SK-N-SH (cell line): ENCODE data around the gene TGM3. TPM values are rescaled to one million over a fixed set of nuclear protein-coding genes. Genes with fewer than 3 reads are reported as not detected.

Source experiments
- CTCF ChIA-PET: fragments of 300-600, 350-600 bp; formaldehyde crosslinking; extraction: SDS; loops from one replicate; lab custom pipeline; 2021; lab: Yijun Ruan, JAX
- POLR2A ChIA-PET: fragments of 350-600 bp; sonication (Branson Sonifier 250); formaldehyde crosslinking; extraction: SDS; loops from one replicate; lab custom pipeline; 2020; ENCODE audit warnings: antibody characterized with exemption, inconsistent platforms; lab: Yijun Ruan, JAX
- DNase-seq: peaks from one replicate; pipeline ENCODE4 v3.0.0; 2012
- H2AFZ ChIP-seq: fragments of 200-600 bp; sonication (generic); 2 replicates; pipeline ENCODE4 v1.8.1; 2016; ENCODE audit warnings: antibody characterized with exemption, mild to moderate bottlenecking, low read depth
- H3F3A ChIP-seq: fragments of 200-600 bp; sonication (generic); replicated peaks from 2 replicates; pipeline ENCODE3; 2016; ENCODE audit warnings: antibody characterized with exemption, mild to moderate bottlenecking; ENCODE audit not compliant: insufficient read depth
- H3K27ac ChIP-seq, 2 experiments: fragments of 200-500 bp in 1 of 2; fragments of 200-600 bp in 1 of 2; sonication (Bioruptor generic) in 1 of 2; sonication (generic), shearing (Covaris generic) in 1 of 2; 2 replicates each; pipeline versions ENCODE4 v1.5.1 to v1.6.1; 2014 to 2016; ENCODE audit warnings: low read depth in 2 of 2, inconsistent platforms in 1 of 2, low read length in 1 of 2, mild to moderate bottlenecking in 1 of 2, mixed read lengths in 1 of 2
- H3K27me3 ChIP-seq: fragments of 200-600 bp; sonication (generic), shearing (Covaris generic); 2 replicates; pipeline ENCODE4 v1.6.1; 2016; ENCODE audit warnings: mixed run types; ENCODE audit not compliant: insufficient read depth
- H3K36me3 ChIP-seq, 2 experiments: fragments of 200-500 bp in 1 of 2; fragments of 200-600 bp in 1 of 2; sonication (Bioruptor generic) in 1 of 2; sonication (generic) in 1 of 2; replicated peaks in 1 of 2; 2 replicates each; pipeline versions ENCODE3 to v1.5.1; 2014 to 2016; ENCODE audit warnings: low read length in 1 of 2, mild to moderate bottlenecking in 1 of 2; ENCODE audit not compliant: insufficient read depth in 2 of 2, control insufficient read depth in 1 of 2
- H3K4me1 ChIP-seq, 2 experiments: fragments of 200-500 bp in 1 of 2; fragments of 200-600 bp in 1 of 2; sonication (Bioruptor generic) in 1 of 2; sonication (generic), shearing (Covaris generic) in 1 of 2; 2 replicates each; pipeline versions ENCODE4 v1.5.1 to v1.6.1; 2014 to 2016; ENCODE audit warnings: low read depth in 1 of 2, low read length in 1 of 2, mixed run types in 1 of 2; ENCODE audit not compliant: insufficient read depth in 2 of 2, control insufficient read depth in 1 of 2
- H3K4me2 ChIP-seq: fragments of 200-600 bp; sonication (generic), shearing (Covaris generic); 2 replicates; pipeline ENCODE4 v1.6.1; 2017; ENCODE audit warnings: mixed run types
- H3K4me3 ChIP-seq, 2 experiments: fragments of 200-500 bp in 1 of 2; fragments of 200-600 bp in 1 of 2; sonication (Bioruptor generic) in 1 of 2; sonication (generic), shearing (Covaris generic) in 1 of 2; 2 replicates each; pipeline versions ENCODE4 v1.5.1 to v1.8.1; 2014 to 2016; ENCODE audit warnings: low read depth in 2 of 2, inconsistent platforms in 1 of 2, low read length in 1 of 2, mild to moderate bottlenecking in 1 of 2, mixed read lengths in 1 of 2, moderate library complexity in 1 of 2
- H3K79me2 ChIP-seq: fragments of 200-600 bp; sonication (generic); 2 replicates; pipeline ENCODE4 v1.8.1; 2017; ENCODE audit warnings: mild to moderate bottlenecking; ENCODE audit not compliant: insufficient read depth
- H3K9ac ChIP-seq: fragments of 200-600 bp; sonication (generic); 2 replicates; pipeline ENCODE4 v1.6.1; 2017; ENCODE audit warnings: mixed run types
- H3K9me2 ChIP-seq: fragments of 200-600 bp; sonication (generic); 2 replicates; pipeline ENCODE4 v1.6.1; 2017; ENCODE audit warnings: mixed run types
- H3K9me3 ChIP-seq: fragments of 200-600 bp; sonication (generic); 2 replicates; pipeline ENCODE4 v1.6.1; 2017; ENCODE audit warnings: mixed run types, mild to moderate bottlenecking, moderate library complexity
- H4K20me1 ChIP-seq: fragments of 200-600 bp; sonication (generic); 2 replicates; pipeline ENCODE4 v1.6.1; 2017; ENCODE audit warnings: mild to moderate bottlenecking, mixed run types; ENCODE audit not compliant: insufficient read depth
- EP300 ChIP-seq, 2 experiments: IDR thresholded peaks; 2 replicates each; pipeline versions ENCODE4 v1.4.0 to v1.6.1; 2012; ENCODE audit warnings: borderline replicate concordance in 1 of 2, low read depth in 1 of 2, low read length in 1 of 2
- FOSL2 ChIP-seq: IDR thresholded peaks from 2 replicates; pipeline ENCODE4 v1.4.0; 2012; ENCODE audit warnings: low read depth, mild to moderate bottlenecking, moderate library complexity, borderline replicate concordance
- FOXJ3 ChIP-seq: sonication (generic); formaldehyde crosslinking; IDR thresholded peaks from 2 replicates; pipeline ENCODE4 v1.5.1; 2020; ENCODE audit warnings: mild to moderate bottlenecking, missing genetic modification reagents
- GATA2 ChIP-seq: sonication (generic); formaldehyde crosslinking; IDR thresholded peaks from 2 replicates; pipeline ENCODE4 v1.5.0; 2020; ENCODE audit warnings: mild to moderate bottlenecking, missing genetic modification reagents
- MEF2A ChIP-seq: IDR thresholded peaks from 2 replicates; pipeline ENCODE4 v1.4.0; 2012; ENCODE audit warnings: low read depth, borderline replicate concordance
- NRF1 ChIP-seq: IDR thresholded peaks from 2 replicates; pipeline ENCODE4 v1.6.1; 2012; ENCODE audit warnings: low read depth, mild to moderate bottlenecking, low read length
- RCOR1 ChIP-seq: fragments of 150-350 bp; IDR thresholded peaks from 2 replicates; pipeline ENCODE4 v1.6.1; 2017; ENCODE audit warnings: antibody characterized with exemption, low read length
- TAF1 ChIP-seq: IDR thresholded peaks from 2 replicates; pipeline ENCODE4 v1.6.1; 2012; ENCODE audit warnings: low read depth, mild to moderate bottlenecking, low read length, moderate library complexity, borderline replicate concordance
- TEAD4 ChIP-seq: IDR thresholded peaks from 2 replicates; pipeline ENCODE4 v1.4.0; 2012; ENCODE audit warnings: mild to moderate bottlenecking, borderline replicate concordance; ENCODE audit not compliant: insufficient read depth
- WGBS: methylation state at CpG from one replicate; pipeline ENCODE4 v1.1.6; 2017; ENCODE audit warnings: low lambda C conversion rate; 5-methylcytosine and 5-hydroxymethylcytosine counted together
- polyA plus RNA-seq, 3 experiments: library from polyadenylated mRNA; depleted of rRNA; stranded (reverse); fragments of >200 nt; gene quantifications; 2 replicates each; pipeline ENCODE4 v1.2.3, GENCODE V29; 2012
- TF ChIP-seq, protein P1 (sequence below): fragments of 200-600 bp; sonication (generic); IDR thresholded peaks from 2 replicates; pipeline ENCODE4 v1.6.1; 2017; ENCODE audit warnings: antibody characterized with exemption, mild to moderate bottlenecking, moderate library complexity
- TF ChIP-seq, protein P2 (sequence below): IDR thresholded peaks from 2 replicates; pipeline ENCODE4; 2012
- TF ChIP-seq, protein P3 (sequence below): IDR thresholded peaks from 2 replicates; pipeline ENCODE4 v1.4.0; 2012; ENCODE audit warnings: low read depth
- TF ChIP-seq, protein P4 (sequence below): IDR thresholded peaks from 2 replicates; pipeline ENCODE4 v1.6.1; 2012; ENCODE audit warnings: mild to moderate bottlenecking, low read depth, low read length, moderate library complexity
- TF ChIP-seq, protein P5 (sequence below): IDR thresholded peaks from 2 replicates; pipeline ENCODE4 v1.4.0; 2012; ENCODE audit warnings: low read depth, borderline replicate concordance

TGM3 gene
- polyA plus RNA-seq, 1 of the 3 experiments (the other 2 are of a cell fraction), result not detected

DNA sequence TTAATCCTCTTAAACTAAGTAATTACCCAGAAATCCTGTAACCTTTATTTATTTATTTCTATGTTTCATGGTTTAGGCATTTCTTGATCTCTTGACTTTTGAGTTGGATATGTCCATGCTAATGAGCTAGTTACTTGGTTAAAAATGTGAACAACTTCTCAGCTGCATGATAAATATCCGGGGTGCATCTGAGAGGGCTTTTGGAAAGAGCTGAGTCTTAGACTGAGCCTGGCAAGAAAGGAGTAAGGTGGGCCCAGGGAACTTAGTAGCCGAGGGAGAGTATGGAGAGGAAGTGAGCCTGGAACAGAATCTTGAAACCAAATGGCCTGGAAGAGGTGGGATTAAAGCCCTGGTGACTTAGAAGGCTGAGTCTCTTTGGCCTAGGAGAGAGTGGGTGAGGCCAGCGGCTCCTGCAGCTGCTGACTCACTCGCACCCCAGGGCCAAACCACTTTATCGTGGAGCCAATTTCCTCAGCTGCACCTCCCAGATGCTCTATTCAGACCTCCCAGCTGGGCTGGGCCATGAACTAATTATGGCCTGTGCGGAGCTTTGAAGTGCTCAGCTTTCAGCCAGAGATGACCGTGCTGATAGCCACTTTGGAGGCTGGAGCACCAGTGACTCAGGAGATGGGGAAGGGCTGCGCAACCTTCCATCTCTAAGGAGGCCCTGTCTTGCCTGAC is 19.1 kb downstream of the TGM3 start:
- no peak overlapping the region for H3K27ac ChIP-seq
- H3K4me3 ChIP-seq, result no peak overlapping the region
- no peak overlapping the region for H2AFZ ChIP-seq
- TF ChIP-seq FOSL2 (no peak), GATA2 (CRISPR knock-in tag) (peak; percentile 52), FOXJ3 (CRISPR knock-in tag) (no peak)
- TF ChIP-seq, protein P1, sequence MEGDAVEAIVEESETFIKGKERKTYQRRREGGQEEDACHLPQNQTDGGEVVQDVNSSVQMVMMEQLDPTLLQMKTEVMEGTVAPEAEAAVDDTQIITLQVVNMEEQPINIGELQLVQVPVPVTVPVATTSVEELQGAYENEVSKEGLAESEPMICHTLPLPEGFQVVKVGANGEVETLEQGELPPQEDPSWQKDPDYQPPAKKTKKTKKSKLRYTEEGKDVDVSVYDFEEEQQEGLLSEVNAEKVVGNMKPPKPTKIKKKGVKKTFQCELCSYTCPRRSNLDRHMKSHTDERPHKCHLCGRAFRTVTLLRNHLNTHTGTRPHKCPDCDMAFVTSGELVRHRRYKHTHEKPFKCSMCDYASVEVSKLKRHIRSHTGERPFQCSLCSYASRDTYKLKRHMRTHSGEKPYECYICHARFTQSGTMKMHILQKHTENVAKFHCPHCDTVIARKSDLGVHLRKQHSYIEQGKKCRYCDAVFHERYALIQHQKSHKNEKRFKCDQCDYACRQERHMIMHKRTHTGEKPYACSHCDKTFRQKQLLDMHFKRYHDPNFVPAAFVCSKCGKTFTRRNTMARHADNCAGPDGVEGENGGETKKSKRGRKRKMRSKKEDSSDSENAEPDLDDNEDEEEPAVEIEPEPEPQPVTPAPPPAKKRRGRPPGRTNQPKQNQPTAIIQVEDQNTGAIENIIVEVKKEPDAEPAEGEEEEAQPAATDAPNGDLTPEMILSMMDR, result no peak
- TF ChIP-seq, protein P2, sequence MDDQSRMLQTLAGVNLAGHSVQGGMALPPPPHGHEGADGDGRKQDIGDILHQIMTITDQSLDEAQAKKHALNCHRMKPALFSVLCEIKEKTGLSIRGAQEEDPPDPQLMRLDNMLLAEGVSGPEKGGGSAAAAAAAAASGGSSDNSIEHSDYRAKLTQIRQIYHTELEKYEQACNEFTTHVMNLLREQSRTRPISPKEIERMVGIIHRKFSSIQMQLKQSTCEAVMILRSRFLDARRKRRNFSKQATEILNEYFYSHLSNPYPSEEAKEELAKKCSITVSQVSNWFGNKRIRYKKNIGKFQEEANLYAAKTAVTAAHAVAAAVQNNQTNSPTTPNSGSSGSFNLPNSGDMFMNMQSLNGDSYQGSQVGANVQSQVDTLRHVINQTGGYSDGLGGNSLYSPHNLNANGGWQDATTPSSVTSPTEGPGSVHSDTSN, result no peak
- TF ChIP-seq, protein P3, sequence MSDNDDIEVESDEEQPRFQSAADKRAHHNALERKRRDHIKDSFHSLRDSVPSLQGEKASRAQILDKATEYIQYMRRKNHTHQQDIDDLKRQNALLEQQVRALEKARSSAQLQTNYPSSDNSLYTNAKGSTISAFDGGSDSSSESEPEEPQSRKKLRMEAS, result no peak
- H3K79me2 ChIP-seq, result no peaks in the 10 kb centered on the region
- no peak overlapping the region for H3K4me2 ChIP-seq
- H4K20me1 ChIP-seq, result no peaks in the 10 kb centered on the region
- no peaks in the 10 kb centered on the region for H3K9me2 ChIP-seq
- H3K27me3 ChIP-seq, result no peaks in the 10 kb centered on the region; the same call in 1 of the 2 replicates
- H3K9me3 ChIP-seq, result no peaks in the 10 kb centered on the region
- DNase-seq, result peak; percentile 40
- H3K4me1 ChIP-seq, result peaks cover 0 to 6% of the 10 kb centered on the region in 2 experiments; a peak in 1 of 4 replicates
- H3K36me3 ChIP-seq, result no peaks in the 10 kb centered on the region
- no peaks in the 10 kb centered on the region for H3F3A ChIP-seq
- ChIA-PET CTCF (no interaction called here), POLR2A (no interaction called here)
- no peak overlapping the region for H3K9ac ChIP-seq
- 49% methylated on average over 8 of the region's 8 CpGs for WGBS

DNA sequence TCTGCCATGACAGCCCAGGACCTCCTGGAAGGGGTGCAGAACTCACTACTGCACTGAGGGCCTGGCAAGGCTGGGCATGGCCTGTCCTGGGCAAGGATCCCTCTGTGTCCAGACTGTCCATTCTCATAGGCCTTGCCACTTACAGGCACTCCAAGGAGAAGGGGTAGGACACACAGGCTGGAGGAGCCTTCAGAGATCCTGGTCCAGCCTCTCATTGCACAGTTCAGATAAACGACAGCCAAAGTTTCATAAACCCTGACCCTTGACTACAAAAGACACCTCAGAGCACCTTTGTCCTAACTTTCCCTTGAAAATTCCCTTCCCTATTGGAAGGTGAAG is 19.6 kb downstream of the TGM3 start:
- Histone ChIP-seq H3K4me1 (peaks cover 0 to 6% of the 10 kb centered on the region in 2 experiments; a peak in 1 of 4 replicates), H4K20me1 (no peaks in the 10 kb centered on the region), H2AFZ (no peak overlapping the region), H3K9ac (no peak overlapping the region), H3K4me3 (no peak overlapping the region), H3K9me3 (no peaks in the 10 kb centered on the region), H3K79me2 (no peaks in the 10 kb centered on the region), H3K36me3 (no peaks in the 10 kb centered on the region), H3K27me3 (no peaks in the 10 kb centered on the region; the same call in 1 of the 2 replicates), H3F3A (no peaks in the 10 kb centered on the region), H3K4me2 (no peak overlapping the region), H3K27ac (no peak overlapping the region), H3K9me2 (no peaks in the 10 kb centered on the region)
- ChIA-PET POLR2A (no interaction called here), CTCF (no interaction called here)
- TF ChIP-seq TEAD4, result no peak
- TF ChIP-seq TAF1, result no peak
- TF ChIP-seq, protein P4, sequence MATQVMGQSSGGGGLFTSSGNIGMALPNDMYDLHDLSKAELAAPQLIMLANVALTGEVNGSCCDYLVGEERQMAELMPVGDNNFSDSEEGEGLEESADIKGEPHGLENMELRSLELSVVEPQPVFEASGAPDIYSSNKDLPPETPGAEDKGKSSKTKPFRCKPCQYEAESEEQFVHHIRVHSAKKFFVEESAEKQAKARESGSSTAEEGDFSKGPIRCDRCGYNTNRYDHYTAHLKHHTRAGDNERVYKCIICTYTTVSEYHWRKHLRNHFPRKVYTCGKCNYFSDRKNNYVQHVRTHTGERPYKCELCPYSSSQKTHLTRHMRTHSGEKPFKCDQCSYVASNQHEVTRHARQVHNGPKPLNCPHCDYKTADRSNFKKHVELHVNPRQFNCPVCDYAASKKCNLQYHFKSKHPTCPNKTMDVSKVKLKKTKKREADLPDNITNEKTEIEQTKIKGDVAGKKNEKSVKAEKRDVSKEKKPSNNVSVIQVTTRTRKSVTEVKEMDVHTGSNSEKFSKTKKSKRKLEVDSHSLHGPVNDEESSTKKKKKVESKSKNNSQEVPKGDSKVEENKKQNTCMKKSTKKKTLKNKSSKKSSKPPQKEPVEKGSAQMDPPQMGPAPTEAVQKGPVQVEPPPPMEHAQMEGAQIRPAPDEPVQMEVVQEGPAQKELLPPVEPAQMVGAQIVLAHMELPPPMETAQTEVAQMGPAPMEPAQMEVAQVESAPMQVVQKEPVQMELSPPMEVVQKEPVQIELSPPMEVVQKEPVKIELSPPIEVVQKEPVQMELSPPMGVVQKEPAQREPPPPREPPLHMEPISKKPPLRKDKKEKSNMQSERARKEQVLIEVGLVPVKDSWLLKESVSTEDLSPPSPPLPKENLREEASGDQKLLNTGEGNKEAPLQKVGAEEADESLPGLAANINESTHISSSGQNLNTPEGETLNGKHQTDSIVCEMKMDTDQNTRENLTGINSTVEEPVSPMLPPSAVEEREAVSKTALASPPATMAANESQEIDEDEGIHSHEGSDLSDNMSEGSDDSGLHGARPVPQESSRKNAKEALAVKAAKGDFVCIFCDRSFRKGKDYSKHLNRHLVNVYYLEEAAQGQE, result no peak
- no peak for TF ChIP-seq EP300 (IDR thresholded peaks at IDR 0.05; ENCODE audit: borderline replicate concordance in 1 of 2, low read depth in 1 of 2, low read length in 1 of 2)
- no peak for TF ChIP-seq MEF2A
- no peak for TF ChIP-seq NRF1
- no peak for TF ChIP-seq GATA2 (CRISPR knock-in tag)
- no peak for TF ChIP-seq RCOR1
- TF ChIP-seq, protein P5, sequence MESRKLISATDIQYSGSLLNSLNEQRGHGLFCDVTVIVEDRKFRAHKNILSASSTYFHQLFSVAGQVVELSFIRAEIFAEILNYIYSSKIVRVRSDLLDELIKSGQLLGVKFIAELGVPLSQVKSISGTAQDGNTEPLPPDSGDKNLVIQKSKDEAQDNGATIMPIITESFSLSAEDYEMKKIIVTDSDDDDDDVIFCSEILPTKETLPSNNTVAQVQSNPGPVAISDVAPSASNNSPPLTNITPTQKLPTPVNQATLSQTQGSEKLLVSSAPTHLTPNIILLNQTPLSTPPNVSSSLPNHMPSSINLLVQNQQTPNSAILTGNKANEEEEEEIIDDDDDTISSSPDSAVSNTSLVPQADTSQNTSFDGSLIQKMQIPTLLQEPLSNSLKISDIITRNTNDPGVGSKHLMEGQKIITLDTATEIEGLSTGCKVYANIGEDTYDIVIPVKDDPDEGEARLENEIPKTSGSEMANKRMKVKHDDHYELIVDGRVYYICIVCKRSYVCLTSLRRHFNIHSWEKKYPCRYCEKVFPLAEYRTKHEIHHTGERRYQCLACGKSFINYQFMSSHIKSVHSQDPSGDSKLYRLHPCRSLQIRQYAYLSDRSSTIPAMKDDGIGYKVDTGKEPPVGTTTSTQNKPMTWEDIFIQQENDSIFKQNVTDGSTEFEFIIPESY, result no peak
- no peak for DNase-seq
- WGBS, result 50% methylated on average over 1 of the region's 1 CpG
